ENCODE data around the gene SPOCK3. TPM values are rescaled to one million over a fixed set of nuclear protein-coding genes. Genes with fewer than 3 reads are reported as not detected.

Gene SPOCK3
- total RNA-seq, 1 donor from 2014 or later, result not detected

- no peaks in the 10 kb centered on the region for H3K9me3 ChIP-seq
- no peaks in the 10 kb centered on the region for H3K27me3 ChIP-seq
- no peak for TF ChIP-seq CTCF (IDR thresholded peaks at IDR 0.05)
- DNase-seq, result no peak
- no peaks in the 10 kb centered on the region for H3K4me1 ChIP-seq
- H3K4me3 ChIP-seq, result no peak overlapping the region
- no peak overlapping the region for H3K27ac ChIP-seq
- intact Hi-C loops (cut with DNase I), result no loop called here
- no peak for ATAC-seq
- no peaks in the 10 kb centered on the region for H3K36me3 ChIP-seq
These were observed 268.7 kb downstream of the SPOCK3 start for GRCh38 chr4:166965562-166965961.

- DNase-seq (no peak), ATAC-seq (no peak)
- intact Hi-C loops (cut with DNase I), result no loop called here
- Histone ChIP-seq H3K4me1 (no peaks in the 10 kb centered on the region), H3K4me3 (no peak overlapping the region), H3K27ac (no peak overlapping the region), H3K36me3 (no peaks in the 10 kb centered on the region), H3K27me3 (no peaks in the 10 kb centered on the region), H3K9me3 (peaks cover 4% of the 10 kb centered on the region)
- no peak for TF ChIP-seq CTCF (IDR thresholded peaks at IDR 0.05)
These were observed 276.8 kb downstream of the SPOCK3 start for GRCh38 chr4:166957451-166957850.

- intact Hi-C loops (cut with DNase I), result no loop called here
- no peak overlapping the region for H3K27ac ChIP-seq
- ATAC-seq (no peak), DNase-seq (no peak)
- no peak overlapping the region for H3K4me3 ChIP-seq
- H3K9me3 ChIP-seq, result peaks cover 4% of the 10 kb centered on the region
- H3K4me1 ChIP-seq, result no peaks in the 10 kb centered on the region
- TF ChIP-seq CTCF (IDR thresholded peaks at IDR 0.05), result no peak
- H3K27me3 ChIP-seq, result no peaks in the 10 kb centered on the region
- H3K36me3 ChIP-seq, result no peaks in the 10 kb centered on the region
These were observed 277.8 kb downstream of the SPOCK3 start for GRCh38 chr4:166956484-166956883.

GRCh38 chr4:166941629-166942028 lies 292.7 kb downstream of the SPOCK3 start:
- Histone ChIP-seq H3K4me1 (no peaks in the 10 kb centered on the region), H3K36me3 (no peaks in the 10 kb centered on the region), H3K27me3 (no peaks in the 10 kb centered on the region), H3K4me3 (no peak overlapping the region), H3K27ac (no peak overlapping the region), H3K9me3 (no peaks in the 10 kb centered on the region)
- ATAC-seq, result no peak
- no peak for DNase-seq
- TF ChIP-seq CTCF (IDR thresholded peaks at IDR 0.05), result no peak
- intact Hi-C loops (cut with DNase I), result no loop called here

GRCh38 chr4:166930464-166930863 lies 303.8 kb downstream of the SPOCK3 start:
- no peaks in the 10 kb centered on the region for H3K4me1 ChIP-seq
- H3K27me3 ChIP-seq, result no peaks in the 10 kb centered on the region
- TF ChIP-seq CTCF (IDR thresholded peaks at IDR 0.05), result no peak
- H3K9me3 ChIP-seq, result no peaks in the 10 kb centered on the region
- no peak overlapping the region for H3K4me3 ChIP-seq
- no peak for ATAC-seq
- no peak for DNase-seq
- intact Hi-C loops (cut with DNase I), result no loop called here
- H3K36me3 ChIP-seq, result no peaks in the 10 kb centered on the region
- H3K27ac ChIP-seq, result no peak overlapping the region

- no peak for TF ChIP-seq CTCF (IDR thresholded peaks at IDR 0.05)
- no peak overlapping the region for H3K4me3 ChIP-seq
- H3K36me3 ChIP-seq, result no peaks in the 10 kb centered on the region
- no peak for DNase-seq
- no peak for ATAC-seq
- H3K4me1 ChIP-seq, result no peaks in the 10 kb centered on the region
- H3K27me3 ChIP-seq, result no peaks in the 10 kb centered on the region
- H3K27ac ChIP-seq, result no peak overlapping the region
- intact Hi-C loops (cut with DNase I), result no loop called here
- H3K9me3 ChIP-seq, result no peaks in the 10 kb centered on the region
These were observed 309.9 kb downstream of the SPOCK3 start for GRCh38 chr4:166924424-166924823.
